ENCODE measurements around the gene STX1B. TPM values are rescaled to one million over a fixed set of nuclear protein-coding genes. Genes with fewer than 3 reads are reported as not detected.

Gene STX1B
- total and polyA plus RNA-seq, 5 experiments from 2014 or later: 0.07 to 3.9 (median 1.7) TPM; not detected in 1

- Mint-ChIP-seq H3K27me3 (no peaks in the 10 kb centered on the region), H3K4me3 (no peak overlapping the region), H3K9me3 (no peaks in the 10 kb centered on the region), H3K4me1 (peaks cover 0 to 11% (median 8%) of the 10 kb centered on the region in 4 donors), H3K27ac (no peak overlapping the region), H3K36me3 (peaks cover 0 to 56% (median 7%) of the 10 kb centered on the region in 3 donors)
- POLR2A ChIA-PET: no interaction called here
- ATAC-seq (no peak), DNase-seq (no peak)
Observed at GRCh38 chr16:30980959-30981358, 29.5 kb downstream of the STX1B start.

GRCh38 chr16:30980434-30980833 is 30.0 kb downstream of the STX1B start:
- H3K36me3 Mint-ChIP-seq: peaks cover 0 to 62% (median 10%) of the 10 kb centered on the region in 3 donors
- peak overlapping the region in 1 of 10 donors; percentile 56 for H3K27ac Mint-ChIP-seq
- peaks cover 0 to 11% (median 9%) of the 10 kb centered on the region in 4 donors for H3K4me1 Mint-ChIP-seq
- no peak for DNase-seq
- H3K9me3 Mint-ChIP-seq: no peaks in the 10 kb centered on the region
- no peak overlapping the region for H3K4me3 Mint-ChIP-seq
- no peaks in the 10 kb centered on the region for H3K27me3 Mint-ChIP-seq
- POLR2A ChIA-PET: no interaction called here
- no peak for ATAC-seq

- H3K4me3 Mint-ChIP-seq: no peak overlapping the region
- DNase-seq: no peak
- peaks cover 0 to 11% (median 8%) of the 10 kb centered on the region in 4 donors for H3K4me1 Mint-ChIP-seq
- peaks cover 0 to 65% (median 10%) of the 10 kb centered on the region in 3 donors for H3K36me3 Mint-ChIP-seq
- no peaks in the 10 kb centered on the region for H3K9me3 Mint-ChIP-seq
- no peak overlapping the region for H3K27ac Mint-ChIP-seq
- no peak for ATAC-seq
- no peaks in the 10 kb centered on the region for H3K27me3 Mint-ChIP-seq
- POLR2A ChIA-PET: no interaction called here
Observed at GRCh38 chr16:30980023-30980371, 30.4 kb downstream of the STX1B start.

- no peaks in the 10 kb centered on the region for H3K27me3 Mint-ChIP-seq
- POLR2A ChIA-PET: interaction anchor here (1.6 kb wide), 1 partner anchor 10 kb away, joined by 4 read pairs; no protein-coding TSS in a partner anchor
- H3K4me1 Mint-ChIP-seq: peaks cover 0 to 12% (median 8%) of the 10 kb centered on the region in 4 donors
- H3K27ac Mint-ChIP-seq: peak overlapping the region in 1 of 10 donors; percentile 59
- no peaks in the 10 kb centered on the region for H3K9me3 Mint-ChIP-seq
- ATAC-seq: no peak
- DNase-seq: peak in 1 of 10 donors; percentile 48
- no peak overlapping the region for H3K4me3 Mint-ChIP-seq
- peaks cover 0 to 70% (median 11%) of the 10 kb centered on the region in 3 donors for H3K36me3 Mint-ChIP-seq
Observed at GRCh38 chr16:30979170-30980022, 31.0 kb downstream of the STX1B start.

- POLR2A ChIA-PET: interaction anchor here (0.6 to 1.6 kb wide), 4 partner anchors 8 to 281 kb away, joined by 3 to 6 read pairs (median 4); no protein-coding TSS in a partner anchor
- Mint-ChIP-seq H3K9me3 (no peaks in the 10 kb centered on the region), H3K36me3 (peaks cover 0 to 78% (median 19%) of the 10 kb centered on the region in 3 donors), H3K4me1 (peaks cover 0 to 22% (median 18%) of the 10 kb centered on the region in 4 donors), H3K27me3 (no peaks in the 10 kb centered on the region), H3K4me3 (no peak overlapping the region), H3K27ac (peak overlapping the region in 2 of 10 donors; percentile 40 to 57)
- ATAC-seq (peak in 1 of 2 donors; percentile 42), DNase-seq (peak in 2 of 10 donors; percentile 14 to 62)
Observed at GRCh38 chr16:30977502-30977901, 32.9 kb downstream of the STX1B start.

GRCh38 chr16:30976486-30976885 is 34.0 kb downstream of the STX1B start:
- H3K9me3 Mint-ChIP-seq: no peaks in the 10 kb centered on the region
- H3K27ac Mint-ChIP-seq: peak overlapping the region in 3 of 10 donors; percentile 20 to 76 (median 59)
- POLR2A ChIA-PET: no interaction called here
- H3K4me3 Mint-ChIP-seq: peak overlapping the region in 1 of 10 donors; percentile 71
- peaks cover 0 to 81% (median 21%) of the 10 kb centered on the region in 3 donors for H3K36me3 Mint-ChIP-seq
- H3K4me1 Mint-ChIP-seq: peaks cover 0 to 24% (median 19%) of the 10 kb centered on the region in 4 donors
- no peak for DNase-seq
- no peaks in the 10 kb centered on the region for H3K27me3 Mint-ChIP-seq
- no peak for ATAC-seq

GRCh38 chr16:30974348-30974747 is 36.1 kb downstream of the STX1B start:
- no peak overlapping the region for H3K4me3 Mint-ChIP-seq
- H3K27me3 Mint-ChIP-seq: no peaks in the 10 kb centered on the region
- no peaks in the 10 kb centered on the region for H3K9me3 Mint-ChIP-seq
- peak overlapping the region in 4 of 10 donors; percentile 5 to 76 (median 35) for H3K27ac Mint-ChIP-seq
- DNase-seq: no peak
- POLR2A ChIA-PET: interaction anchor here (0.7 kb wide), 1 partner anchor 181 kb away, joined by 3 read pairs; no protein-coding TSS in a partner anchor
- H3K4me1 Mint-ChIP-seq: peaks cover 0 to 26% (median 23%) of the 10 kb centered on the region in 4 donors
- no peak for ATAC-seq
- H3K36me3 Mint-ChIP-seq: peaks cover 0 to 87% (median 26%) of the 10 kb centered on the region in 3 donors

- DNase-seq (no peak), ATAC-seq (no peak)
- H3K9me3 Mint-ChIP-seq: no peaks in the 10 kb centered on the region
- H3K4me3 Mint-ChIP-seq: no peak overlapping the region
- POLR2A ChIA-PET: no interaction called here
- peak overlapping the region in 2 of 10 donors; percentile 46 to 69 for H3K27ac Mint-ChIP-seq
- no peaks in the 10 kb centered on the region for H3K27me3 Mint-ChIP-seq
- peaks cover 0 to 90% (median 24%) of the 10 kb centered on the region in 3 donors for H3K36me3 Mint-ChIP-seq
- peaks cover 0 to 25% (median 22%) of the 10 kb centered on the region in 4 donors for H3K4me1 Mint-ChIP-seq
Observed at GRCh38 chr16:30972872-30973271, 37.6 kb downstream of the STX1B start.

GRCh38 chr16:30971298-30971697 is 39.1 kb downstream of the STX1B start:
- ATAC-seq (no peak), DNase-seq (peak in 1 of 10 donors; percentile 26)
- Mint-ChIP-seq H3K4me1 (peaks cover 0 to 26% (median 21%) of the 10 kb centered on the region in 4 donors), H3K4me3 (no peak overlapping the region), H3K27me3 (no peaks in the 10 kb centered on the region), H3K27ac (peak overlapping the region in 1 of 10 donors; percentile 68), H3K36me3 (peaks cover 0 to 92% (median 34%) of the 10 kb centered on the region in 3 donors), H3K9me3 (no peaks in the 10 kb centered on the region)
- POLR2A ChIA-PET: interaction anchor here (1.2 kb wide), 1 partner anchor 140 kb away, joined by 3 read pairs; no protein-coding TSS in a partner anchor

- no peak for ATAC-seq
- Mint-ChIP-seq H3K36me3 (peaks cover 0 to 92% (median 30%) of the 10 kb centered on the region in 3 donors), H3K27me3 (no peaks in the 10 kb centered on the region), H3K4me3 (no peak overlapping the region), H3K27ac (no peak overlapping the region), H3K4me1 (peaks cover 0 to 34% (median 24%) of the 10 kb centered on the region in 4 donors), H3K9me3 (no peaks in the 10 kb centered on the region)
- POLR2A ChIA-PET: interaction anchor here (1.6 kb wide), 1 partner anchor 9 kb away, joined by 4 read pairs; no protein-coding TSS in a partner anchor
- DNase-seq: peak in 1 of 10 donors; percentile 37
Observed at GRCh38 chr16:30969246-30969842, 41.1 kb downstream of the STX1B start.

- POLR2A ChIA-PET: interaction anchor here (0.7 to 1.6 kb wide), 2 partner anchors 53 to 213 kb away, joined by 3 to 4 read pairs; partner anchors contain the start of gene FUS
- no peak for ATAC-seq
Observed at GRCh38 chr16:30967795-30968194, 42.6 kb downstream of the STX1B start.

GRCh38 chr16:30966033-30966619 is 44.3 kb downstream of the STX1B start:
- Mint-ChIP-seq H3K27ac (peak overlapping the region in 1 of 10 donors; percentile 80), H3K36me3 (peaks cover 0 to 91% (median 24%) of the 10 kb centered on the region in 3 donors)

More at GRCh38 chr16:30967795-30968194, 42.6 kb downstream of the STX1B start:
- no peak for DNase-seq
- no peak overlapping the region for H3K4me3 Mint-ChIP-seq
- no peaks in the 10 kb centered on the region for H3K9me3 Mint-ChIP-seq
- H3K27ac Mint-ChIP-seq: no peak overlapping the region
- no peaks in the 10 kb centered on the region for H3K27me3 Mint-ChIP-seq
- peaks cover 0 to 91% (median 25%) of the 10 kb centered on the region in 3 donors for H3K36me3 Mint-ChIP-seq
- peaks cover 0 to 25% (median 16%) of the 10 kb centered on the region in 4 donors for H3K4me1 Mint-ChIP-seq

More at GRCh38 chr16:30966033-30966619, 44.3 kb downstream of the STX1B start:
- no peaks in the 10 kb centered on the region for H3K27me3 Mint-ChIP-seq
- H3K4me3 Mint-ChIP-seq: peak overlapping the region in 1 of 10 donors; percentile 47
- no peak for ATAC-seq
- DNase-seq: peak in 1 of 10 donors; percentile 55
- POLR2A ChIA-PET: no interaction called here
- no peaks in the 10 kb centered on the region for H3K9me3 Mint-ChIP-seq
- H3K4me1 Mint-ChIP-seq: peaks cover 0 to 21% (median 16%) of the 10 kb centered on the region in 4 donors
